Hepatic stellate cell (primary cell): ENCODE results near the gene KIF25.

Source experiments
- DNase-seq: peaks from one replicate; pipeline ENCODE4 v3.0.0; 2011; ENCODE audit warnings: low spot score

Gene KIF25

DNA sequence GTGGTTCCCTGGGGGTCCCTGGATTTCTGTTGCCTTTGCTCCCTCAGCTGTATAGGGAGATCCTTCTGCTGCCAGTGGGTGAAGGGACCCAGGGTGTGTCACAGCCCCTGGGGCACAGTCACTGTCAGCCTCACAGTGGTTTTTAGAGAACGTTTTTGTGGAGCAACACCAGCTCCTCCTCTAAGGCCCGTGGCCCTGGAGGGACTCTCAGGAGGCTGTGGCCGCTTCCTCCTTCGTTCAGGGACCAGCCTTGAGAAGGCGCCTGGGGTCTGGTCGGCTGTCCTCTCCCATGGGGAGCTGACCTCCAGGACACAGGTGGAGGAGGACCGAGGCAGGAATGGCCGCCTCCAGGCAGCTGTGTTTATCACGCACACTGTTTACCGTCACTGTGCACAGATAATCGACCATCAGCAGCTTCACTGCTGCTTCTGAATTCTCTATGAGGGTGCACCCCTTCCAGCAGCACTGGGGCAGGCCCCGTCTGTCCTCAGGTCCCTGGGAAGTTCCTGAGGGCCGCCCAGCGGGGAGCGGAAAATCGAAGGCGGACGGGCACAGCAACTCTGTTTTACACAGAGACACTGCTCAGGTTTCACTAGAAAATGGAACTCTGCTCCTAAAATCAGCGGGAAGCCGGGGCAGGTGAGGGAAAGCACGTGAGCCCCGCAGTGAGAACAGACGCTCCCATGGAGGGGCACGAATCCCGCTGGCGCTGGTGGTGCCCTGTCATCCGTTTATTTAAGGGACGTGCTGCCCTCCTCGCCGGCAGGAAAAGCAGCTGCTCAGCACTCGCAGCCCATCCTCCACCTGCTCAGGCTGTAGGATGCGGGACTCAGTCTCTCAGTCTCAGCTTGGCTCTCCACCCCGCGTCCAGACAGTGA is 92.0 kb downstream of the KIF25 start:
- DNase-seq, result no peak

DNA sequence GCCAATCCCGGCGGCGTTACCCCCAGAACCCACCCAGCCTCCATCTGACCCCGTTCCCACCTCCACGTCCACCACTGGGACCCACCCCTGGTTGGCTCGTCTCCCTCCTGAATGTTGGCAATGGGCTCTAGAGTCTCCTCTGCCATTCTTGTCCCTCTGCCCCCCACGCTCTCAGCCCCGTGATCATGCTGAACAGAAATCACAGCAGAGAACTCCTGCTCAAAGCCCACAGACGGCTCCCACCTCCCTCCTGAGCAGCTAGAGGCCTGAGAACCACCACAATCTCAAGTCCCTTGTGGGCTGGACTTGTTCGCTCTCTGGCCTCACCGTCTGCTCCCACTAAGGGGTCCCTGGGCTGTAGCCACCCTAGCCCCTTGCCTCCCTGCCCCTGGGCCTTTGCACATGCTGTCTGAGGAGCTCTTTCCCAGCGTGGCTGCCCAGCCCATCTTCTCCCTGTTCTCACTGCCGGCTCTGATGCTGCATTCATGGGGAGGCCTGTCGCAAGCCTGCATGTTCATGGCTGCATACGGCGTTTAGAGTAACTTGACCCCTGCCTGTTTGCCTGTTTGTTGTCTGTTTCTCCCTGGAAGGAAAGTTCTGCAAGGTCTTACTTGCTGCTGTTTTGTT is 92.7 kb downstream of the KIF25 start:
- no peak for DNase-seq

DNA sequence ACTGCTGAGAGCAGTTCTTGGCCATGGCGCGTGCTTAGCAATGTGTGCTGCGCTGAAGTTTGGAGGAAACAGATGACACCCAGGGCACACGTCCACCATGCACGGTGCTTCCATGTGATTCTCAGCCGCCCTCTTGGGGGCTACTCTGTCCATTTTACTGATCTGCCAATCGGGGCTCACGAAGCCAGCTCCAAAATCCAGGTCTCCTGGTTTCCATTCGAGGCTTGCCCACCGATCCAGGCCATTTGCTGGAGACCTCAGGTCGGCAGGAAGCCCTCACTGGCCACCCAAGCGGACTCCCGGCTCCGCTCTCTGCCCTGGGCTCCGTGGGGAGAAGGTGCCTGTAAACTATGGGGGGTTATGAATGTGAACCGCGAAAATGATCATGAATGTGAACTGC is 93.2 kb downstream of the KIF25 start:
- DNase-seq, result no peak

DNA sequence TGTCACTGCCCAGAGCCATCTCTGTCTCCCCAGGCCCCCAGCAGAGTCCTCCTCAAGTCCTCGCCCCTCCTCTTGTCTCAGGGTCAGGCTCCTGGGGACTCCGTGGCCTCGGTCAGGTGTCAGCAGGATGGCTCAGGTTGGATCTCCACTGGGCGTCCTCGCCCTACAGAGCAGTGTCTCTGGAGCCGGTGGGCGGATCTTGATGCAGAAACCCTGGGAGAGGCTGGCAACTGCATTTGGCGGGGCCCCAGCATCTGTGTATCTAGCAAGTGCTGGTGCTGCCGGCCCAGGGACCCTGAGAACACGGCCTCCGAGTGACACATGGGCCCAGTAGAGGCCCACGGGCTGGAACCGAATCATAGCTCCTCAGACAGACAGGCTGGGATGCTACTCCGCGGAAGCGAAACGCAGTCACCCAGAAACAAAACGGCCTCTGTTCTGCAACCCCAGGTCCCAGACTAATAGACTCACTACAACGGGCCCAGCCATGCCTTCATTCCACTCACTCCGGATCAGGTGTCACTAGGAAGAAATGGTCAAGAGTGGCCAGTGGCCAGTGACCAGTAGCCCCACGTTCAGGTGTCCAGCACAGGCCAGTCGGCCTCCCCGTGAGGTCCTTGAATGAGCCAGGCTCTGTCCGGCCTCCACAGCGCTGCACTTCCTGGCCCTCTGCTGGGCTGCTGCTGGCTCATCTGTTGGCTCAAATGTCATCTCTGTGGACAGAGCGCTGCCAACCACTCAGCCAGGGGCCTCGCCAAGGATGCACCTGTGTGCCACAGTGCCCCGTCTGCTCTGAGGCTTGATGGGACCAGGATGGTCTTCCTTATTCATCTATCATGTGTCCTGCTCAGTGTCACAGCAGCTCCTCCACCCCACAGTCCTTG is 94.2 kb downstream of the KIF25 start:
- no peak for DNase-seq

DNA sequence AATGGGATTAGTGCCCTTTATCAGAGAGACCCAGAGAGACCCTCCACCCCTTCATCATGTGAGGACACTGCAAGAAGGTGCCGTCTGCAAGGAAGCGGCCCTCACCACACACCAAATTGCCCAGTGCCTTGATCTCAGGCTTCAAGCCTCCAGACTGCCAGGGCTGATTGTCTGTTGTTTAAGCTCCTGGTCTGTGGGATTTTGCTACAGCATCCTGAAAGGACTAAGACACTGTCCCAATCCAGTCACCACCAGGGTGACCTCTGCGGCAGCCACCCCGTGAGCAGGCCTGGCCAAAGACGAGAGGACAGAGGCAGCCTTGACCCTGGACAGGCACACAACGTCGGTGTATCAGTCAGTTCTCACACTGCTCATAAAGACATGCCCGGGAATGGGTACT is 95.1 kb downstream of the KIF25 start:
- DNase-seq, result no peak

DNA sequence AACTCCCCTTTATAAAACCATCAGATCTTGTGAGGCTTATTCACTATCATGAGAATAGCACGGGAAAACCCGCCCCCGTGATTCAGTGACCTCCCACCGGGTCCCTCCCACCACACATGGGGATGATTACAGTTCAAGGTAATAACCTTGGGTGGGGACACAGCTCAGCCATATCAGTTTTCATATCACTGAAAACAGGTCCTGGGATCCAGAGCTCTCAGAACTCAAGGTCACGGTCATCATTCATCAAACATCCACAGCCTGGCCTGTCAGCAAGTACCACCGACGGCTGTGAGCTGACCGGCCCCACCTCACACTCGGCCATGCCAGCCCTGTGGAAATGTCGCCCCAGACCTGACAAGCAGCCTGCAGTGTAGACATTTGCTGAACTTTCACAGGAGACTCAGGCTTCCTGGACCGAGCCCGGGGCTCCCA is 95.6 kb downstream of the KIF25 start:
- no peak for DNase-seq

DNA sequence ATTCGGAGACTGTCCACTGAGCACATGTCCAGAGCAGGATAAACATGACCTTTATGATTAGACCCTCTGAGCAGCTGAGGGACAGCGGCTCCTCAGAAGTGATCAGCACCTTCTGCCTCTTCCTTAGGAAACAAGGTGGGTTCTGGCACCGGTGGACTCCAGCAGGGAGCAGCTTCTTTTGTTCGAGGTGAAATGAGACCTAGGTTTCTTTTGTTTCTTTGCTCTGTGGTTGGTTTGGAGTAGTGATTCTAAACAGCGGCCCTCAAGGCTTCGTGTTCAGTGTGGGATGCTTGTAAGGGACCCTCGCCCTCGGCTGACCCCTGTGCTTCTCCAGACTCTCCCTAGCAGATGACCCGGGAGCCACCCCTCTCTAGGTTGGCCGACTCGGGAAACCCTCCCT is 96.2 kb downstream of the KIF25 start:
- DNase-seq, result no peak
